ENCODE data around the gene GRM8.

The GRM8 gene

GRCh38 chr7:127151379-127151778, 101.4 kb downstream of the GRM8 start:
- DNase-seq (ENCODE audit: extremely low read depth in 1 of 2, low read depth in 1 of 2) = no peak

- DNase-seq (ENCODE audit: extremely low read depth in 1 of 2, low read depth in 1 of 2) = no peak
Measured at GRCh38 chr7:127150543-127150942, 102.2 kb downstream of the GRM8 start.

- no peak for DNase-seq (ENCODE audit: extremely low read depth in 1 of 2, low read depth in 1 of 2)
Measured at GRCh38 chr7:127146746-127147536, 105.8 kb downstream of the GRM8 start.

DNA sequence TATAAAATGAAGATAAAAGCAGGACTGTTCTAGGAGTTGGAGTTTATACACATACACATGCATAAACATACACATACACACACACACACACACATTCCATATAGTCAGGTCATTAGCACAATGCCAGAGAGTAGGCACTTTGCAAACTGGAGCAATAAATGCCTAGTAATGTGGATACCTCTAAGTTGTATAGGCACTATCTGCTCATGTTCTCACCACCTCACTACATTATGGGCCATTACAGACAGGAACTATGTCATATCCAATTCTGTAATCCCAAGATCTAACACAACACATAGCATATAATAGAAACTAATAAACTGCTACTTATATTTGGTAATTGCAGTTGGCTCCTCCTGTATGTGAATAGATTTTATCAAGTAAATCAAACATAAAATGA, 115.6 kb downstream of the GRM8 start:
- no peak for DNase-seq (ENCODE audit: extremely low read depth in 1 of 2, low read depth in 1 of 2)

- DNase-seq (ENCODE audit: extremely low read depth in 1 of 2, low read depth in 1 of 2) = no peak
Measured at GRCh38 chr7:127135871-127136485, 116.8 kb downstream of the GRM8 start.

DNA sequence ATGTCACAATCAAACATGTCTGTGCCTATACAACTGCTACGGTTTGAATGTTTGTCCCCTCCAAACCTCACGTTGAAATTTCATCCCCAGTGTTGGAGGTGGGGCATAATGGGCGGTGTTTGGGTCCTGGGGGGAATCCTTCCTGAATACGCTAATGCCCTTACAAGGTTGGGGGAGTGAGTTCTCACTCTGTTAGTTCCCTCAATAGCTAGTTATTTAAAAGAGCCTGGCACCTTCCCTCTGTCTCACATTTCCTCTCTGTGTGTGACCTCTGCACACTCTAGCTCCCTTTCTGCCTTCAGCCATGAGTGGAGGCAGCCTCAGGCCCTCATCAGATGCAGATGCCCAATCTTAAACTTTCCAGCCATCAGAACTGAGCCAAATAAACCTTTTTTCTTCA, 129.5 kb downstream of the GRM8 start:
- DNase-seq (ENCODE audit: extremely low read depth in 1 of 2, low read depth in 1 of 2) = no peak

- no peak for DNase-seq (ENCODE audit: extremely low read depth in 1 of 2, low read depth in 1 of 2)
Measured at GRCh38 chr7:127119517-127119916, 133.2 kb downstream of the GRM8 start.

DNA sequence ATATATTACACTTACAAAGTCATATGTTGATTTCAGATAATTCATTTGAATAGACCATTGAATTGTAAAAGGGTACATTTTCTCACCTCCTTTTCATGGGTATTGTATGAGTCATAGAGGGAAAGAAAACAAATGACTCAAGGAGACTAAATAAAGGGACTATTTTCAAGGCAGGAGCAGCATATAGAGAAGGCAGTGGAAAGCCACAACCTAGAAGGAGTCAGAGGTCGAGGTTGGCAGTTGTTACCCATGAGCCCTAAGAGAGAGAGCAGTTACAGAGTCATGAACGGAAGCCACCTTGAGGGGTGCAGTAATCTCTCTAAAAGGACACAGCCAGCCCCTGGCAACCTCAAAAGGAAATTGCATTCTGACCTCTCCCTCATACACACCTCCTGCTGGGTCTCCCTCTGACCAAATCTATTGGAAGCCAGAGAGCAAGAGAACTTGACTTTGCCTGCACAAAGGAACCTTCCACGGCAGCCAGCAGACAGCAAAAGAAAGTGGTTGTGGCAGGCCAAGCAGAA, 137.9 kb downstream of the GRM8 start:
- no peak for DNase-seq (ENCODE audit: extremely low read depth in 1 of 2, low read depth in 1 of 2)

DNA sequence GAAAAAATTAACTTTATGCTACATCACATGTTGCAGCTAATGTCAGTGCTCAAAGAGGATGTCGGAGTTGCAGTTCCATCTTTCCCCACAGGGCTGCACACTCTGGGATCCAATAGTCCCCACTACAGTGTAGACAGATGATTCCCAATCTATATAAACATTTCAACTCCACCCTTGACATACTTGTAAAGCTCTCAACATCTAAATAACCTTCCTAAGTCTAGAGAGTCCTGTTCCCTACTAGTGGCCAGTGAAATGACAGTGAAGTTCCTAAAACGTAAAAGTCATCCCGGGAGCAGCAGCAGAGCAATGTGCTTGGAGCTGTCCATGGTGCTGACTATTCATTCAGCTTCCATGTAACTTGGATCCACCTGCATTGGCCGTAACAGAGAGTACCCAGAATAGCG, 145.1 kb downstream of the GRM8 start:
- no peak for DNase-seq (ENCODE audit: extremely low read depth in 1 of 2, low read depth in 1 of 2)

- no peak for DNase-seq (ENCODE audit: extremely low read depth in 1 of 2, low read depth in 1 of 2)
Measured at GRCh38 chr7:127093340-127093739, 159.4 kb downstream of the GRM8 start.

- DNase-seq (ENCODE audit: extremely low read depth in 1 of 2, low read depth in 1 of 2) = no peak
Measured at GRCh38 chr7:127091620-127092019, 161.1 kb downstream of the GRM8 start.

DNA sequence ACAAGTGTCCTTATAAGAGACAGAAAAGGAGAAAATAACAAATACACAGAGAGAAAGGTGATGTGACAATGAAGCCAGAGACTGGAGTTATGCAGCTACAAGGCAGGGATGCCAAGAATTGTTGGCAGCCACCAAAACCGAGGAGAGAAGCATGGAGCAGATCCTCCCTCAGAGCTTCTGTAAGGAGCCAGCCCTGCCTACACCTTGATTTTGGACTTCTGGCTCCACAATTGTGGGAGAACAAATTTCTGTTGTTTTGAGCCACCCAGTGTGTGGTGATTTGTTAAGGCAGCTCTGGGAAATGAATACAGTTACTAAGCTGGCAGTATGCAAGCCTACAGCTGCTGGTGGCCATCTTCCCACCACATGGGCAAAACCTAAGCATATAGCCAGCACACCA, 163.6 kb downstream of the GRM8 start:
- no peak for DNase-seq (ENCODE audit: extremely low read depth in 1 of 2, low read depth in 1 of 2)

DNA sequence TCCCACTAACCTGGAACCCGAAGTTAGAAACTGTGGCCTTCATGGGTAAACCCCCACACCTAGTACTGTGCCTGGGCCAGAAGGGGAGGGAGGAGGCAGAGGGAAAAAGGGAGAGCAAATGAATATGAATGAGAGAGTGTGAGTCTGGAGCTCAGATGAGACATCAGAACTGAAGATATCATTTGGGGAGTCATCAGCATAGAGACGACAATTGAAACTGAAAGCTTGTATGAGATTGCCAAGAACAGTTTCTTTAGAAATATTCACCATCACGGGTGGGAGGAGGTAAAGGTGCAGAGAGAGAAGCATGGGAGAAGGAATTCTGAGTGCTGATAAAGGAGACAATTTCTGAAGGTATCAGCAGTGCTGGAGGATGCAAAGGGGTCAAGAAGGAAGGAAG, 171.2 kb downstream of the GRM8 start:
- no peak for DNase-seq (ENCODE audit: extremely low read depth in 1 of 2, low read depth in 1 of 2)

- no peak for DNase-seq (ENCODE audit: extremely low read depth in 1 of 2, low read depth in 1 of 2)
Measured at GRCh38 chr7:127080576-127080975, 172.2 kb downstream of the GRM8 start.

DNA sequence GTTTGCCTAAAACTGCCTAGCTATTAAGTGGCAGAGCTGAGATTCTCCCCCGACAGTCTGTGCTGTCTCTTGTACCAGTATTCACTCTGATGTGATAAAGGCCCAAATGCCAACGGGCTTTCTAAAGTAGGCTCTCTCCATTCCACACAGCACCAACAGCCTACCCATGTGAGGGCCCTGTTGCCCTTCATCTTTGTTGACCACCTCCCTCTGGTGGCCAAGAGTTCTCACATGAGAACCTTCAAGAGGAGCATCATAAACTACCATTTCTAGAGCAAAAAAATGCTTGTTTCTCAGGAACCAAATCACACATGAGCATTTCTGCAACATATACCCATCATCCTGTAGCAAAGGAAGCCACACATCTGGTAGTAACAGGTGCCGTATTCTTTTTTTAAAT, 185.8 kb downstream of the GRM8 start:
- no peak for DNase-seq (ENCODE audit: extremely low read depth in 1 of 2, low read depth in 1 of 2)

- DNase-seq (ENCODE audit: extremely low read depth in 1 of 2, low read depth in 1 of 2) = no peak
Measured at GRCh38 chr7:127059475-127059874, 193.3 kb downstream of the GRM8 start.

DNA sequence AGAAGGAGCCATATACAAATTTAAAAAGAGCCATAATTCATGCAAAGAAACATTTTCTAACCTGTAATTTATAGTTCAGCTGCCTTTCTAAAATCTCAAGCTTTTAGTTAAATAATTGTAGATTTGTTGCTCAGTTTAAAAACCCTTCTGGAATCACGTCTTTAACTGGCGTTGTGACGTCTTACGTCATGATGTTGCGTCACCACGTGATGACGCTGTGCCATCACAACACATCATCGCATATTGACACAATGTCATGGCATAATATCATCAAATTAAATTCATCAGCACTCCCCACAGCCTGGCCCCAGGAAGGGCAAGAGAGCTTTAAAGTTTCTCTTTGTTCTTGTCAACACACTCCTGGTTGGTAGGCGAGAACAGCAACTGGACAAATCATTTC, 194.8 kb downstream of the GRM8 start:
- DNase-seq (ENCODE audit: extremely low read depth in 1 of 2, low read depth in 1 of 2) = no peak

GRCh38 chr7:127056202-127056601, 196.5 kb downstream of the GRM8 start:
- DNase-seq (ENCODE audit: extremely low read depth in 1 of 2, low read depth in 1 of 2) = no peak

DNA sequence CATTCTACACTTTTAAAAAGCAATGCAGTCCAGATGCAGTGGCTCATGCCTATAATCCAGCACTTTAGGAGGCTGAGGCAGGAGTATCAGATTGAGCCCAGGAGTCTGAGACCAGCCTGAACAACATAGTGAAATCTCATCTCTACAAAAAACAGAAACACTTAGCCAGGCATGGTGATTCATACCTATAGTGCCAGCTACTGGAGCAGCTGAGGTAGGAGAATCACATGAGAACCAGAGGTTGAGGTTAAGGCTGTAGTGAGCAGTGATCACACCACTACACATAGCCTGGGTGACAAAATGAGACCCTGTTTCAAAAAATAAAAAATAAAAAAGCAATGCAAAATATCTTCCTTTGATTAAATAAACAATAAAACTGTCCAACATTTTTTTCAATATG, 205.2 kb downstream of the GRM8 start:
- DNase-seq (ENCODE audit: extremely low read depth in 1 of 2, low read depth in 1 of 2) = no peak

DNA sequence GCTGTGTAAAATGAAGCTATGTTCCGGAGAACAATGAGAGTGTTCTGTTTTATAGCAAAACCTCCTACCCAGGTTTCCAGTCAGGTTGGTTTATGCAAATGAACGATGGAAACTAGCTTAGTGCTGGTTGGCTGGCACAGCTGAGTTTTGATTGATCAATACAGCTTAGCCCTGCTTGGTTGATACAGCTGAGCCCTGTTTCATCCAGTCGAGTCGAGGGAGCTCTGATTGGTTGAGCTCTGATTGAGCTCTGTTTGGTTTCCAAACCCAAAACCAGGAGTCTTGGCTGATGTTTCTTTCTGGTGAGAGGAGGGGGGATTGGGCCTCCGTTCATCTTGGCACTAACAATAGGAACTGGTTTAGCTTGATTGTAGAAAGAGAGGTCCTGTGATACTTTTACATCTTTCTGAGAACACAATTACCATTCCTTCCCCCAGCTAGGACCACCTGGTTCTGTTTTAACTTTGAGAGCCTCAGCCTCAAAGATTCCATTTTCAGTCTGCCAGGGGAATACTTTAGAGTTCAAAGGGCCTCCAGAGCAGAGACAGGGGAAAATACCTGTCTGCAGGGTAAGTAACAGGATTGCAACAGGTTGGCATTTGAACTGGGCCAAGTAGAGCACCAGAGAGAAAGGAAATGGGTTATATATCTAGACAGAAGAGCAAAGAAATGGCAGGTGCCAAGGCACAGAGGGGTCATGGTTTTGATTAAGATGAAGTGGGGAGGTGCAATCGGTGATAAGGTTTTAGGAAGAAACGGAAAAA, 210.9 kb downstream of the GRM8 start:
- DNase-seq (ENCODE audit: extremely low read depth in 1 of 2, low read depth in 1 of 2) = no peak

DNA sequence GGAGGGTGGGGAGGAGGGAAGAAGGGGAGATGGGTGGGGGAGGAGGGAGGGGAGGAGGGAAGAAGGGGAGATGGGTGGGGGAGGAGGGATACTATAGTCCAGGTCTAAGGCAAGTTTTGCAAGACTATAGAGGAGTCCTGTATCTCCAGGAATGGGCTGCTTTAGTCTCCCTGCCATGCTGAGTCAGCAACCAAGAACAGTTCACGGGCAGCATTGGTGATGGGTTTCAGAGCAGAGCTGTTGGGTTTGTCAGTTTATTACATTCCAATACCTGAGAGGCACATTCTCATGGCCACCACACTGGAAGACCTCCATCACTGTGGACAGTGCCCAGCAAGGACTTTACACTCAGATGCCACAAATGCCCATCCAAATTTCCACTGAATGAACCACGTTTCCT, 212.7 kb downstream of the GRM8 start:
- DNase-seq (ENCODE audit: extremely low read depth in 1 of 2, low read depth in 1 of 2) = no peak

GRCh38 chr7:127039541-127039940, 213.2 kb downstream of the GRM8 start:
- DNase-seq (ENCODE audit: extremely low read depth in 1 of 2, low read depth in 1 of 2) = no peak
